H9 (cell line): Measurements from ENCODE around the gene AMN. TPM values are rescaled to one million over a fixed set of nuclear protein-coding genes. Genes with fewer than 3 reads are reported as not detected.

Experiments used
- DNase-seq: peaks from one replicate; pipeline ENCODE4 v3.0.0-alpha.2; 2017
- H2AFZ ChIP-seq: one replicate; pipeline ENCODE4 v1.6.1; 2013; ENCODE audit warnings: mild to moderate bottlenecking, low read length, control low read depth, moderate library complexity
- H2AK5ac ChIP-seq: 2 replicates; pipeline ENCODE4 v1.6.1; 2013; ENCODE audit warnings: low read length, control low read depth, mixed read lengths; ENCODE audit not compliant: insufficient read length
- H2BK120ac ChIP-seq: one replicate; pipeline ENCODE4 v1.6.1; 2013; ENCODE audit warnings: low read depth, mild to moderate bottlenecking, low read length, control low read depth, inconsistent platforms; ENCODE audit not compliant: poor library complexity, severe bottlenecking
- H2BK12ac ChIP-seq: 2 replicates; pipeline ENCODE4 v1.6.1; 2013; ENCODE audit warnings: low read length, control low read depth, mixed read lengths, low read depth; ENCODE audit not compliant: insufficient read length
- H2BK15ac ChIP-seq: 2 replicates; pipeline ENCODE4 v1.6.1; 2013; ENCODE audit warnings: low read depth, low read length, control low read depth
- H2BK20ac ChIP-seq: one replicate; pipeline ENCODE4 v1.6.1; 2013; ENCODE audit warnings: low read depth, mild to moderate bottlenecking, low read length, control low read depth, inconsistent platforms; ENCODE audit not compliant: poor library complexity, severe bottlenecking
- H2BK5ac ChIP-seq: 2 replicates; pipeline ENCODE4 v1.6.1; 2013; ENCODE audit warnings: low read length, control low read depth, mixed read lengths; ENCODE audit not compliant: insufficient read length
- H3K14ac ChIP-seq: 2 replicates; pipeline ENCODE4 v1.6.1; 2013; ENCODE audit warnings: low read length, control low read depth; ENCODE audit not compliant: insufficient read depth
- H3K18ac ChIP-seq: 2 replicates; pipeline ENCODE4 v1.6.1; 2013; ENCODE audit warnings: low read depth, mild to moderate bottlenecking, mixed read lengths, low read length, control low read depth; ENCODE audit not compliant: insufficient read length
- H3K23ac ChIP-seq: 2 replicates; pipeline ENCODE4 v1.6.1; 2013; ENCODE audit warnings: low read length, control low read depth, mixed read lengths, low read depth; ENCODE audit not compliant: insufficient read length
- H3K23me2 ChIP-seq: 2 replicates; pipeline ENCODE4 v1.6.1; 2013; ENCODE audit warnings: low read depth, mild to moderate bottlenecking, mixed read lengths, low read length, control low read depth; ENCODE audit not compliant: insufficient read length, poor library complexity, severe bottlenecking
- H3K27ac ChIP-seq: 2 replicates; pipeline ENCODE4 v1.5.1; 2013; ENCODE audit warnings: low read length, control low read depth, mixed read lengths, low read depth; ENCODE audit not compliant: insufficient read length
- H3K27me3 ChIP-seq: 2 replicates; pipeline ENCODE4 v1.6.1; 2013; ENCODE audit warnings: low read length, control low read depth, inconsistent platforms; ENCODE audit not compliant: insufficient read depth
- H3K4ac ChIP-seq: 2 replicates; pipeline ENCODE4 v1.6.1; 2013; ENCODE audit warnings: low read depth, mild to moderate bottlenecking, control low read depth, inconsistent platforms, low read length, moderate library complexity
- H3K4me1 ChIP-seq: 2 replicates; pipeline ENCODE4 v1.6.1; 2013; ENCODE audit warnings: low read length, control low read depth, inconsistent platforms; ENCODE audit not compliant: insufficient read depth
- H3K4me2 ChIP-seq: 2 replicates; pipeline ENCODE4 v1.6.1; 2013; ENCODE audit warnings: low read length, control low read depth, mixed read lengths; ENCODE audit not compliant: insufficient read length, insufficient read depth
- H3K56ac ChIP-seq: 2 replicates; pipeline ENCODE4 v1.6.1; 2013; ENCODE audit warnings: low read depth, mild to moderate bottlenecking, mixed read lengths, low read length, control low read depth; ENCODE audit not compliant: insufficient read length
- H3K79me1 ChIP-seq: 2 replicates; pipeline ENCODE4 v1.6.1; 2013; ENCODE audit warnings: low read depth, mild to moderate bottlenecking, moderate library complexity, low read length, control low read depth, inconsistent platforms; ENCODE audit not compliant: insufficient read depth, poor library complexity, severe bottlenecking
- H3K79me2 ChIP-seq: 2 replicates; pipeline ENCODE4 v1.6.1; 2013; ENCODE audit warnings: low read length, control low read depth, inconsistent platforms; ENCODE audit not compliant: insufficient read depth
- H3K9ac ChIP-seq: 2 replicates; pipeline ENCODE4 v1.6.1; 2013; ENCODE audit warnings: low read length, control low read depth, mixed read lengths; ENCODE audit not compliant: insufficient read length; ENCODE audit errors: extremely low read depth
- H3K9me3 ChIP-seq: one replicate; pipeline ENCODE4 v1.6.1; 2013; ENCODE audit warnings: low read depth, low read length, inconsistent platforms; ENCODE audit not compliant: control insufficient read depth
- H3T11ph ChIP-seq: one replicate; pipeline ENCODE4 v1.6.1; 2013; ENCODE audit warnings: mild to moderate bottlenecking, low read length, control low read depth, inconsistent platforms
- H4K20me1 ChIP-seq: one replicate; pipeline ENCODE4 v1.6.1; 2013; ENCODE audit not compliant: control insufficient read depth, insufficient read length, insufficient read depth
- H4K5ac ChIP-seq: 2 replicates; pipeline ENCODE4 v1.6.1; 2013; ENCODE audit warnings: low read depth, mild to moderate bottlenecking, mixed read lengths, low read length, control low read depth; ENCODE audit not compliant: insufficient read length
- H4K8ac ChIP-seq: replicated peaks from 2 replicates; pipeline ENCODE4 v1.6.1; 2013; ENCODE audit warnings: low read length, control low read depth, mixed read lengths, low read depth; ENCODE audit not compliant: insufficient read length
- H4K91ac ChIP-seq: 2 replicates; pipeline ENCODE4 v1.6.1; 2013; ENCODE audit warnings: low read depth, mild to moderate bottlenecking, moderate library complexity, mixed read lengths, low read length, control low read depth; ENCODE audit not compliant: insufficient read length
- H3K27ac Mint-ChIP-seq, 3 experiments: 2 replicates in 2 of 3; 3 replicates in 1 of 3; pipeline ENCODE4 v1.8.0; 2020 to 2021; ENCODE audit warnings: mixed read lengths in 3 of 3, mild to moderate bottlenecking in 1 of 3, moderate library complexity in 1 of 3
- H3K27me3 Mint-ChIP-seq: 2 replicates; pipeline ENCODE4 v1.8.0; 2021; ENCODE audit warnings: low read depth, mild to moderate bottlenecking, moderate library complexity, mixed read lengths
- H3K36me3 Mint-ChIP-seq, 3 experiments: 2 replicates in 2 of 3; 3 replicates in 1 of 3; pipeline ENCODE4 v1.8.0; 2020 to 2021; ENCODE audit warnings: low read depth in 3 of 3, mixed read lengths in 3 of 3; ENCODE audit not compliant: insufficient read depth in 1 of 3
- H3K4me1 Mint-ChIP-seq, 2 experiments: 2 replicates each; pipeline ENCODE4 v1.8.0; 2020; ENCODE audit warnings: mixed read lengths in 2 of 2
- H3K4me3 Mint-ChIP-seq, 2 experiments: 2 replicates in 1 of 2; 3 replicates in 1 of 2; pipeline ENCODE4 v1.8.0; 2020 to 2021; ENCODE audit warnings: mild to moderate bottlenecking in 2 of 2, mixed read lengths in 2 of 2, moderate library complexity in 1 of 2
- H3K9me3 Mint-ChIP-seq, 2 experiments: 2 replicates in 1 of 2; 3 replicates in 1 of 2; pipeline ENCODE4 v1.8.0; 2020; ENCODE audit warnings: mild to moderate bottlenecking in 2 of 2, mixed read lengths in 2 of 2, moderate library complexity in 1 of 2
- WGBS: extraction: QIAGEN DNeasy Blood & Tissue Kit; methylation state at CpG from one replicate; pipeline ENCODE4 v1.1.7; 2013; ENCODE audit warnings: missing lambda C conversion rate, low lambda C conversion rate, mixed read lengths; ENCODE audit not compliant: insufficient read length; ENCODE audit errors: extremely low coverage; 5-methylcytosine and 5-hydroxymethylcytosine counted together
- total RNA-seq: library from RNA; stranded (reverse); gene quantifications from 2 replicates; pipeline ENCODE4 v1.2.1, GENCODE V29; 2021
- TF ChIP-seq, protein P1 (sequence below): fragments of 200-600 bp; sonication (generic); conservative IDR thresholded peaks from 3 replicates; pipeline ENCODE4 v1.8.0; 2021; ENCODE audit warnings: antibody characterized with exemption, mild to moderate bottlenecking

Gene AMN
- total RNA-seq, 1 experiment from 2014 or later, result 1.9 TPM

GRCh38 chr14:102942069-102942468 lies 19.6 kb downstream of the AMN start:
- no peak overlapping the region for H3K27ac Mint-ChIP-seq
- H3K18ac ChIP-seq, result no peak overlapping the region
- no peak overlapping the region for H2AK5ac ChIP-seq
- H3K27me3 Mint-ChIP-seq, result no peaks in the 10 kb centered on the region
- H2BK120ac ChIP-seq, result no peak overlapping the region
- H3K4me1 Mint-ChIP-seq, result no peaks in the 10 kb centered on the region
- no peak overlapping the region for H2BK20ac ChIP-seq
- DNase-seq, result no peak
- H4K8ac ChIP-seq, result no peak overlapping the region
- WGBS, result no CpG with 5 or more reads among the region's 13 CpGs
- no peak overlapping the region for H3K4me2 ChIP-seq
- H3K9me3 Mint-ChIP-seq, result no peaks in the 10 kb centered on the region
- H3T11ph ChIP-seq, result no peak overlapping the region
- H3K4ac ChIP-seq, result no peak overlapping the region
- no peaks in the 10 kb centered on the region for H3K4me1 ChIP-seq
- H3K27ac ChIP-seq, result no peak overlapping the region
- no peak overlapping the region for H3K14ac ChIP-seq
- H4K5ac ChIP-seq, result no peak overlapping the region
- H3K79me2 ChIP-seq, result no peaks in the 10 kb centered on the region
- H3K4me3 Mint-ChIP-seq, result no peak overlapping the region
- no peak overlapping the region for H3K23ac ChIP-seq
- no peak overlapping the region for H2BK15ac ChIP-seq
- no peaks in the 10 kb centered on the region for H4K20me1 ChIP-seq
- no peak overlapping the region for H3K9ac ChIP-seq
- no peaks in the 10 kb centered on the region for H3K9me3 ChIP-seq
- H4K91ac ChIP-seq, result no peak overlapping the region
- H3K79me1 ChIP-seq, result no peaks in the 10 kb centered on the region
- H2BK5ac ChIP-seq, result no peak overlapping the region
- H2BK12ac ChIP-seq, result no peak overlapping the region
- H3K27me3 ChIP-seq, result no peaks in the 10 kb centered on the region
- no peak overlapping the region for H2AFZ ChIP-seq
- no peak overlapping the region for H3K56ac ChIP-seq
- peaks cover 32 to 87% (median 72%) of the 10 kb centered on the region in 3 experiments for H3K36me3 Mint-ChIP-seq
- no peaks in the 10 kb centered on the region for H3K23me2 ChIP-seq
- TF ChIP-seq, protein P1, sequence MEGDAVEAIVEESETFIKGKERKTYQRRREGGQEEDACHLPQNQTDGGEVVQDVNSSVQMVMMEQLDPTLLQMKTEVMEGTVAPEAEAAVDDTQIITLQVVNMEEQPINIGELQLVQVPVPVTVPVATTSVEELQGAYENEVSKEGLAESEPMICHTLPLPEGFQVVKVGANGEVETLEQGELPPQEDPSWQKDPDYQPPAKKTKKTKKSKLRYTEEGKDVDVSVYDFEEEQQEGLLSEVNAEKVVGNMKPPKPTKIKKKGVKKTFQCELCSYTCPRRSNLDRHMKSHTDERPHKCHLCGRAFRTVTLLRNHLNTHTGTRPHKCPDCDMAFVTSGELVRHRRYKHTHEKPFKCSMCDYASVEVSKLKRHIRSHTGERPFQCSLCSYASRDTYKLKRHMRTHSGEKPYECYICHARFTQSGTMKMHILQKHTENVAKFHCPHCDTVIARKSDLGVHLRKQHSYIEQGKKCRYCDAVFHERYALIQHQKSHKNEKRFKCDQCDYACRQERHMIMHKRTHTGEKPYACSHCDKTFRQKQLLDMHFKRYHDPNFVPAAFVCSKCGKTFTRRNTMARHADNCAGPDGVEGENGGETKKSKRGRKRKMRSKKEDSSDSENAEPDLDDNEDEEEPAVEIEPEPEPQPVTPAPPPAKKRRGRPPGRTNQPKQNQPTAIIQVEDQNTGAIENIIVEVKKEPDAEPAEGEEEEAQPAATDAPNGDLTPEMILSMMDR, result no peak
